HG03575 (cell line): Measurements from ENCODE around the gene OR6V1.
"Not testable (repeated sequence)": the region's sequence is repeated elsewhere in the genome, so short reads cannot be mapped to it uniquely, and the experiment has no call there.

Experiments used
- ATAC-seq: cut with Tn5 transposase; IDR thresholded peaks from one replicate; pipeline ENCODE4 v1.9.1; 2021; ENCODE audit not compliant: unreplicated experiment, insufficient number of reproducible peaks, low FRiP score; ENCODE audit errors: extremely low read depth

OR6V1 gene

DNA sequence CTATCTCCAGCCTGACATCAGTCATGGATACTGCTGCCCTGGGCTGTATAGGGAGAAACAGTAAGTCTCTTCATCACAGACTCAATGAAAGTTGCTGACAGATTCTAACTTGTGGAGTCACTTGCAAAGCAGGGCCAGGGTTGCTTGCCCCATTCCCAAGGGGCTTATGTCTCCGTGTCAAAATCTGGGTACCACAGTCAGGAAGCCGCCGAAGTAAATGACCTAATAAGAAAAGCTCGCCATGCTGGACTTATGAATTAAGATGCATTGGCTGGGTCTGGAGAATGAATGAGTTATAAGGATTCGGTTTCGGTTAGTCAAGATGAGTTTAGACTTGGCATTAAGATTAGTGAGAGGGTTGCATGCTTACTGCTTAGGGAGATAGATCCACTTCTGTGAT is 10.8 kb upstream of the OR6V1 start:
- ATAC-seq = no peak

DNA sequence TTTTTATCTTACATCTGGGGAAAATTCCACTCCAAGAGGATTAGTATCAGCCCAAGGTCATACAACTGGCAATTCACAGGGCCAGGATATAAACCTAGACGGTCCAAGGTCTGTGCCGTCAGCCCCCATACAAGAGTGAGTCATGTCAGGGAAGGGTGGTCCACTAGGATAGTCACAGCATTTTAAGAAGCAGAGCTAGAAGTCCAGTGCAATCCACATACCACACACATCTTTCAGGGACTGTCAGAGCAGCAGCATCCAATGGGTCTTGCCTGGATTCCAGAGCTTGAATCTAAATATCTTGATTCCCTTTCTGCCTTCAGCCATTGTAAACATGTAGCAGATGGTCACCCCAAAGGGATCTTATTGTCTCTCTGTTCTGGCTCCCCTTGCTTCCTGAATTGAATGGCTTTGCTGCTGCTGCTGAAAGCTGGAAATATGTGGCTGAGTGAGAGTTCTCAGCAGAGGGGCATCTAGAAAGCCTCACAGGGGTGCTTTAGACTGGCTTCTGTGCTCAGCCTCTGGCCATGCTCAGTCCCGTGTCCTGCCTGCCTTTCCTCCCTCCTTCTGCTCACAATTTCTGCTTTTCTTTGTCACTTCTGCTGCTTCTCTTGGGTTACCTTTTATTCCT is 9.9 kb upstream of the OR6V1 start:
- no peak for ATAC-seq

DNA sequence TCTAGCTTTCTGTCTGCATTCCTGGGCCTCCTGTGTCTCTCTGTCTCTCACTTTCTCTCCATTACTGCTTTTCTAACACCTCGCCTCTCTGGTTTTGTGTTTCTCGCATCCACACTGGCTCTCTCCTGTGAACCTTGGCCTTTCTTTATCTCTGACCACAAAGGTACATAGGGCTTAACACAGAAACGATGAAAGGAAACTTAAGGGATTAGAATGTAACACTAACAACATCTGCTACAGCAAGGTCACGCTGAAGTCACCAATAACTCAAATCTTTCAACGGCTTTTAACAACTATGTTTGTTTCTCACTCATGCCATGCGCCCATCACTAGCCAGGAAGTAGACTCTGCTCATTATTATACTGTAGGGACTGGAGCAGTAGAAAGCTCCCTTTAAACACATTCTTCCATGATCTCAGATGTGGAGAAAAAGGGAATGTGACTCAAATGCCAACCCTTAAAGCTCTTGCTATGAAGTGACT is 9.3 kb upstream of the OR6V1 start:
- no peak for ATAC-seq

DNA sequence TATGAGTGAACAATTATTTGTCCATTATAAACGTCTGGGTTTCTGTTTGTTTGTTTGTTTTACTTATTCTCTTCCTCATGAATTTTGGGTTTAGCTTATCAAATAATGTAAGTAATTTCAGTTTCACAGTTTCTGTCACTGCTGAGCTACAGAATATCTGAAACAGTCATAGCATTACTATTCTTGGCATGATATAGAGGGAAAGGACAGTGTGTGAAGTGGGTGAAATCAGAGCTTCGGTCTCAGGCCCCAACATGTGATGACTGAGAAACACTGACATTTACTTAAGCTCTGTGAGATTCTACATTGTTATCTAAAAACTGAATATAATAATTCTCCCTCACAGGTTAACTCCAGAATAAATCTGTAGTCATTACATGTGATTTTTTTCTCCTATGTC is 8.8 kb upstream of the OR6V1 start:
- ATAC-seq = no peak

DNA sequence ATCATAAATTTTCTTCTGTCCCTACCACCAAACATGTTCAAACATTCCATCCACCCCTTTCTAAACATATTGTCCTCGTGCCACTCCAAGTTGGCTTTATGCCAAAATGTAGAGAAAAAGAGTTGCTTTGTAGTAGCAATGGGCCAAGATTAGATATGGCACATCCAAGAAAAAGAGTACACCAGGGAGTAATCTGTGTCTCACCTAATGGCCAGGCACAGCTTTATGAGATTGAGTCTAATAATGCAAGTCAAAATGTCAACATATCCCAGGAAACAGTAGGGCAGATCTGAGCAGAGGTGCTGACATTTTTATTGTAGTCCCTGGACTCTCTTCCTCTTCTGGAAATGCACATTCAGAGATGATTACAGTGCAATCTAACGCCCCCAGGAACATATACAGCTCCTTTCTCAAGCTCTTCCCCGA is 5.7 kb upstream of the OR6V1 start:
- ATAC-seq = no peak

DNA sequence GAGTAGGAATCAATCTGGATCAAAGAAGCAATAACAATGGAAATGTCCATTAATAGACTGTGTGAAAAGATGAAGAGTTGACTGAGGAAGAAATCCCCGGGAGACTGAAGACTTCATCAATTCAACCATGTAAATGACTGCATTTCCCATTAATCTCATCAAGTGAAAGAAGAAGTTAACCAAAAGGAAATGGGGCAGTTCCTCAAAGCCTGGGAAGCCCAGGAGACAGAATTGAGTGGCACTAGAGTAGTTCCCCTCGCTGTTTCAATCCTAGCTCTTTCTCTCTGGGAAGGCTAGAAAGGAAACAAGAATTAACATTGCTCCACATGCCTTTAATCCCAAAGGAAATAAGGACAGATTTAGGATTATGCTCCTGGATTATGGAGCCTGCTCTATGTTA is 4.8 kb upstream of the OR6V1 start:
- no peak for ATAC-seq

DNA sequence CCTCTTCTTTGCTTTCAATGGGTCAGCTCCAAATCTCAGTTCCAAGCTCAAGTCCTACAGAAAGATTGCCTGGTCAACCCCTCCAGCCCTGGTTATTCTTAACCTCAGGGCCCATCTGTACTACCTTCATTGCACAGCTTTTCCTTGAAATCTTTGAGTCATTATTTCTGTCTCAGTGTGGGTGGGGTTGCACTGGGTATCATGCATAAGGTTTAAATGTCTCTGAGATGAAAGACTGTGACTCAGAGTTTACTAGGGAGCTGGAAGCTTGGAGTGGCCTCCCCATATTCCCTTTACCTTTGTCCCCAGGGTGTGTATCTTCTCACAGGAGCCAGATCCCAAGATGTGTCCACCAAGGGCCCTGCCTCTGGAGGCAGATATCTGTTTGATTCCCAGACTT is 3.3 kb upstream of the OR6V1 start:
- ATAC-seq = no peak

DNA sequence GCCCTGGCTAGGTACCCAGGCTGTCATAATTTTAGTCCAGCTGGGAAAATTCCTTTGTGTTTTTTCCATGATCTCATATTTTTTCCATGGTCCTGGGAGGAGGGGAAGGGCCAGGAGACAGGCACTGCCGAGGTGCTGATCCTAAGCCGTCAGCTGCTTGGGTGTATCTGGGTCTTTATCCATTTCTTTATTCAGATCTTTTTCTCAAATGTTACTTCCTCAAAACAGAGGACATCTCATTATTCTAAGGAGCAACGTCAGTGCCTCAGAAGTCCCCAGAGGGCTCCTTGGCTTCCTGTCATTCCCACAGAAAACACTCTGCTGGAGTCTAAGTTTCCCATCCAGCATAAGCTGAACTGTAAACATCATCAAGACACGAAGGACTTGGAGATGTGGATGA is 2.8 kb upstream of the OR6V1 start:
- no peak for ATAC-seq

DNA sequence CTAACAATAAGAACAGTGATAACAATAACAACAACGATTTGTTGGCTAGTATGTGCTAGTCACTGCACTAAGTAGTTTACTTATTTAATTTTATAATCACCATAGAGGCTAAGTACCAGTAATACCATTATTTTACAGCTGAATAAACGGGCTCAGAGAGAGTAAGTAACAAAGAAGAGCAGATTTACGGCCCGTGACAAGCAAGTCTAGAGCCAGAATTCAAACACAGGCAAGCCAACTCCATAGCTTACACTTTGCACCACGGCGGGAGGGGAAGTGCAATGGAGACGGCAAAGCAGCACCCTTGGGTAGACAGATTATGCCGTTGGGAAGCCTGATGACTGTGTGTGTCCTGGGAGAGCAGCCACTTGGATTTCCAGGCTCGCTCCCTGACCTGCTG is 1.2 kb upstream of the OR6V1 start:
- ATAC-seq = no peak

DNA sequence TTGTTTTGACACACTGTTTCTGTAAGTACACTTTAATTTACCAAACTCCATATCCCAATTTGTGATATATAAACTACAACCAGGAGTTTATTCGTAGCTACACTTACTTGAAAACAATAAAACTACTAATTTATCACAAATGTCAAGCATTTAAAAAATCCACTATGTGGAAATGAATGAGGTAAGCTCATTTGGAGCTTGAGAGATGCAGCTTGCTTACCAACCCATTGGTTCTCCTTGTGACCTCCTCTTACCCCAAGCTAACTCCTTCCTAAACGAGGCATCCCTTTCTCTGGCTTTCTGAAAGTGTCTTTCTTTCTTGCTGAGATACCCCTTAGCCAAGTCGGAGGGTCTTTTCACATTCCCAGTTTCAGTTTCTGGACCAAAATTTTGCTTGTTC is 2.5 kb downstream of the OR6V1 start:
- ATAC-seq = no peak

DNA sequence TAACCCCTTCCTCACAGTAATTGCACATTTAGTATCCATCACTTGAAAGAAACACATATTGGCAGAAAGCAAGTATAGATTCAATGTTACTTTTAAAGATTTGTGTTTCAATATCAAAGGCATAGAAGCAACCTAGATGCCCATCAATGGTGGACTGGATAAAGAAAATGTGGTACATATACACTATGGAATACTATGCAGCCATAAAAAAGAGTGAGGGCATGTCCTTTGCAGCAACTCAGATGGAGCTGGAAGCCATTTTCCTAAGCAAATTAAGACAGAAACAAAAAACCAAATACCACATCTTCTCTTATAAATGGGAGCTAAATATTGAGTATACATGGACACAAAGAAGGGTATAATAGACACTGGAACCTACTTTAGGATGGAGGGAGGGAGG is 3.6 kb downstream of the OR6V1 start:
- ATAC-seq = no peak

DNA sequence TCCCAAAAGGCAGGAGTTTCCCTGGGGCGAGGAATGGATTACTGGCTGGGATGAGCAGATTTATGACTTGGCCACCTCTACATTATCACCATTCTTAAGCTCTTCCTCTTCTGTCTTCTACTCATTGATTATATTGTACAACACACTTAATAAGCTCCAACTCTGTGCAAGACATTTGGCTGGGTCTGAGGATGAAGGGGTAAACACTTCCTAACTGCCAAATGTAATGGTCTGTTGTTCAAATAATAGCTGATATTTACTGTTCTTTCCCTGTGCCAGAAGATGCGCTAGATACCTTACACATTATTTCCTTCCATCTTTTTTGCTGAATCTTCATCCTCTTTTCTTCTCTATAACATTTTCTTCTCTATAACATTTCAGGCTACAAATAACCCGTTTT is 11.6 kb downstream of the OR6V1 start:
- no peak for ATAC-seq

DNA sequence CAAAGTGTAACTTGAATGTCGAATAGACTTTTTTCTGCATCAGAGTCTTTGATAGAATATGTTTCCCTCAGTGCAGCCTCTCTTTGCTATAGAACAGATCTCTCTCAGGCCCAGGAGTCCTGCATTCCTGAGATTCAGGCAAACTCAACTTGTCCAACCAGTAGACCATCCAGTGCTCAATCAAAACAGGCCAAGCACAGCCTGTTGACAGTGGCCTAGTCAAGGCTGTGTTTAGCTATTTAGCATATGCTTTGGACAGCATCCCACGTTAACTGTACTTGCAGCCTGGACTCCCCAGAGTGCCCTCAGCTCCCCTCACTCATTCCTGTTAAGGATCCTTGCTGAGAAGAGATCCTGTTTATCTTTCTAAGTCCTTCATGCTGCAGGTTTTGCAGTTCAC is 16.3 kb downstream of the OR6V1 start:
- no peak for ATAC-seq

DNA sequence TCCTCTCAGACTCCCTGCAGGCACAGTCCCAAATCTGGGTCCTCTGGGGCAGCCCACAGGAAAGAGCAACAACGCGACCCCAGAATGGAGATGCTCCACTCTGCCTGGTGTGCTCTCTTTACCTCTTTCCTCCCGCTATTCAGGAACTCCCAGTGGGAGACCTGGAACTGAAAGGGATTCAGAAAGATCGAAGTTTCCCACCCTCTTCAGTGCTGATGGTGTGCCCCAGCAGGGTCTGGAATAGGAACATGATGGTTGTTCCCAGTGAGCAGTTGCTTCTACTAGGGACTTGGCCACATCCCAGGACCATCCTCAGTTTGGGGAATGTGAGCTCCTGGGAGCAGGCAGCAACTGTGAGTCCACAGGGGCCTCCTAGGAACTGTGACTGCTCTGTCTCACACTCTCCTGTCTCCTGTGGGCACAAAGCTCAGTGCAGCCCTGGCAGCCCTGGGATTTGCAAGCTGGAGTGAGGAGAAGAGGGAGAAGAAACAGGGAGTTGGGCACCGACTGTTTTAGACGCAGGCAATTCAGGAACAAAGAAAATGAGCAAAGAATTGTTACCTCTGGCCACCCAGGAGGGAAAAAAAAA is 17.9 kb downstream of the OR6V1 start:
- ATAC-seq = no peak

DNA sequence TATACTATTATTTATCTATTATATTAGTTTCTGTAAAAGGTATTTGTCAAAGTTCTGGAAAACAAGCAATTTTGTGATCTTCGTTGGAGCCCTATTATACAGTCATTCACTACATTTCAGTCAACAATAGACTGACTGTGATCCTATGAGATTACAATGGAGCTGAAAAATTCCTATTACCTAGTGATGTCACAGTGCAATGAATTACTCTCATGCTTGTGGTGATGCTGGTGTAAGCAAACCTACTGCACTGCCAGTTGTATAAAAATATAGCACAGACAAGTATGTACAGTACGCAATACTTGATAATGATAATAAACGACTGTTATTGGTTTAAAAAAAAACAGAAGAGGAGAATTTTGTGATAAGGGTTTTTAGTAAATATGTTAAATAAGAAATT is 21.4 kb downstream of the OR6V1 start:
- no peak for ATAC-seq

DNA sequence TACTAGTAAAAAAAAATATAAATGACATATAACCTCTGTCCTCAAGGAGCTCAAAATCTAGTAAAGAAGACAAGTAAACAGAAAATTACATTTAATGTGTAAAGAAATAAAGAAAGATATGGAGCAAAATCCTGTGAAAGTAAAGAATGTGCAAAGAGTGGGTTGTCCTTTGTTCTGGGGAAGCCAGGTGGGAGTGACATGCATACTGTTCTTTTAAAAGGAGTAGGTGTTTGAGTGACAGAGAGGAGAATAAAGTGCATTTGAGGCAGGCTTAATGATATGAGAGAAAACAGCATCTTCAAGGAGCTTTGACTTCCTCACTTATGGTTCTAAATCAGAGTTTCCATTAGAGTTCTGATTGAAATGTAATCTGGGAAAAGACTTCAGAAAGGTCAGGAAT is 22.0 kb downstream of the OR6V1 start:
- no peak for ATAC-seq

DNA sequence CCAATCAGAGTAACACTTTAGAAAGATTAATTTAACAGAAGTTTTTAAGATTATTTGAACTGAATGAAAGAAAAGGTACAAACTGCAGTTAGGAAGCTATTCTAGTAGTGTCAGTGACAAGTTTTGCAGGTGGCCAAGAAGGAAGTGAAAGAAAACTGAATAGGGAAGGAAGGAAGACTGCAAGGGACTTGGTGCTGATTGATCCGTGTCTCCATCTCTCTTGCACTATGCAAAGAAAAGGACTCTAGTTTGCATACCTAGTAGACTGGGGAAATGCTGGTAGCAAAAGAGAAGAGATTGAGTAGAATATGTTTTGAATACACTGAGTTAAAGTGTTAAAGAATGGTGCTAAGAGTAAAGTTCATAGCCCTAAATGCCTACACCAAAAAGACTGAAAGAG is 33.0 kb downstream of the OR6V1 start:
- ATAC-seq = no peak

DNA sequence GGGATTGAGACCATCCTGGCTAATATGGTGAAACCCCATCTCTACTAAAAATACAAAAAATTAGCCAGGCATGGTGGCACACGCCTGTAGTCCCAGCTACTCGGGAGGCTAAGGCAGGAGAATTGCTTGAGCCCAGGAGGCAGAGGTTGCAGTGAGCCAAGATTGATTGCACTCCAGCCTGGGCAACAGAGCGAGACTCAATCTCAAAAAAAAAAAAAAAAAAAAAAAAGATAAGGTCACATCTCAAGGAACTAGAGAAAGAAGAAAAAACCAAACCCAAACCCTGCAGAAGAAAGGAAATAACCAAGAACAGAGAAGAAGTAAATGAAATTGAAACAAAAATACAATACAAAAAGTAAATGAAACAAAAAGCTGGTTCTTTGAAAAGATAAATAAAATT is 33.5 kb downstream of the OR6V1 start:
- ATAC-seq = not testable (repeated sequence)

DNA sequence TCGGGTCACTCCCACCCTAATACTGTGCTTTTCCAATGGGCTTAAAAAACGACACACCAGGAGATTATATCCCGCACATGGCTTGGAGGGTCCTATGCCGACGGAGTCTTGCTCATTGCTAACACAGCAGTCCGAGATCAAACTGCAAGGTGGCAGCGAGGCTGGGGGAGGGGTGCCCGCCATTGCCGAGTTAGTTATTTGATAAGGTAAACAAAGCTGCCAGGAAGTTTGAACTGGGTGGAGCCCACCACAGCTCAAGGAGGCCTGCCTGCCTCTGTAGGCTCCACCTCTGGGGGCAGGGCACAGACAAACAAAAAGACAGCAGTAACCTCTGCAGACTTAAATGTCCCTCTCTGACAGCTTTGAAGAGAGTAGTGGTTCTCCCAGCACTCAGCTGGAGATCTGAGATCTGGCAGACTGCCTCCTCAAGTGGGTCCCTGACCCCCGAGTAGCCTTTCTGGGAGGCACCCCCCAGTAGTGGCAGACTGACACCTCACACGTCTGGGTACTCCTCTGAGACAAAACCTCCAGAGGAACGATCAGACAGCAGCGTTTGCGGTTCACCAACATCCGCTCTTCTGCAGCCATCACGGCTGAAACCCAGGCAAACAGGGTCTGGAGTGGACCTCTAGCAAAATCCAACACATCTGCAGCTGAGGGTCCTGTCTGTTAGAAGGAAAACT is 36.5 kb downstream of the OR6V1 start:
- ATAC-seq = not testable (repeated sequence)

DNA sequence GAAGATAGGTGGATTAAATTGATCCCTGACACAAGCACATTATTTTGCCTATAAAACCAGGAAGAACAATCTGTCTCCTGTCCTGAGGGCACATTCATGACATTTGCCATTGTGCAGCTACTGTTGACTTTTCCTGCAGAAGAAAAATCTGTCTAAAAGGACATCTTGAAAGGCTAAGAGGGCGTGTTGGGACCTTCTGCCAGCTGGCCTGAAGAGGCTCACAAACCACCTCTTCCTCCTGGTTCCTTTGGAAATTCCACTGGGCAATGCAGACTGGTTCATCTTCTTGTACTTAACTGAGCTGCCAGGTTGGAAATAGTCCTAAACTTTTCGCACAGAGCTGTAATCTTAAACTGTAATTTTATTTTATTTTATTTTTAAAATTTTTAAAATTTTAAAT is 44.0 kb downstream of the OR6V1 start:
- no peak for ATAC-seq

DNA sequence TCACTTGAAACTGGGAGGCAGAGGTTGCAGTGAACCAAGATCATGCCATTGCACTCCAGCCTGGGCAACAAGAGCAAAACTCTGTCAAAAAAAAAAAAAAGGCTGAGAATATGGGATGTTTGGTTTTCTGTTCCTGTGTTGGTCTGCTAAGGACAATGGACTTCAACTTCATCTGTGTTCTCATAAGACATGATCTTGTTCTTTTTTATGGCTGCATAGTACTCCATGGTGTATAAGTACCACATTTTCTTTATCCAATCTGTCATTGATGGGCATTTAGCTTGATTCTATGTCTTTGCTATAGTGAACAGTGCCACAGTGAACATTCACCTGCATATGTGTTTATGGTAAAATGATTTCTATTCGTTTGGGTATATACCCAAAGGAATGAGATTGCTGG is 47.4 kb downstream of the OR6V1 start:
- ATAC-seq = not testable (repeated sequence)
